Body of pancreas (tissue), 4 donors: ENCODE measurements around the gene NELL2.

Experiments
- CTCF ChIP-seq, 7 experiments: fragments of 450-650 bp in 4 of 7; fragments of 200-600 bp in 3 of 7; sonication (generic) in 3 of 7; IDR thresholded peaks; one replicate each; pipeline ENCODE4 v1.5.1; 2016 to 2019; ENCODE audit warnings: antibody characterized with exemption in 7 of 7
- POLR2A ChIP-seq, 3 donors: fragments of 450-650 bp; IDR thresholded peaks; one replicate each; pipeline ENCODE4 v1.6.1; 2016; ENCODE audit warnings: antibody characterized with exemption in 3 of 3, mild to moderate bottlenecking in 2 of 3

DNA sequence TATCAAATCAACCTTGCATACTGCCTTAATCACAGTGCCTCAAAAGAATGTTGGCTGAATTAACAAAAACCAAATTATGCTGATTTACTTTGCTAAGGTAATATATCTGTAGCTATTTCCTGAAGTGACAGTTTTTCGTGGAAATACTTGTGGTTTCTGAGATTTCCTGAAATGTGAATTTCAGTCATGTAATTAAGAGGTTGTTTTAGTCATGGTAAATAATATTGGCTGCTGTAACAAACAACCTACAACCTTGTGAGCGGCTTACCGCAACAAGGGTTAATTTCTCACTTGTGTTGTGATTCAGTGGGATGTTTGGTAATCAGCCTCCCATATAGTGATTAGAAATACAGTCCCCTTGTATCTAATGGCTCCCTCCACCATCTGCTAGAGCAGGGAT is 387.9 kb downstream of the NELL2 start:
- TF ChIP-seq CTCF (IDR thresholded peaks at IDR 0.05) (no peak), POLR2A (IDR thresholded peaks at IDR 0.05) (no peak)
